KMS-11 (cell line): ENCODE measurements around the gene RNF151.
A peak's percentile ranks its signal among the peaks of the same experiment; 100 is the strongest.
"Not testable (repeated sequence)": the region's sequence is repeated elsewhere in the genome, so short reads cannot be mapped to it uniquely, and the experiment has no call there.

Experiments
- H2AFZ ChIP-seq: fragments of 200-600 bp; sonication (generic); 2 replicates; pipeline ENCODE4 v1.6.1; 2016; ENCODE audit warnings: antibody characterized with exemption, mixed run types, low read depth
- H3K27ac ChIP-seq: fragments of 200-600 bp; sonication (generic); 2 replicates; pipeline ENCODE4 v1.6.1; 2016; ENCODE audit warnings: mild to moderate bottlenecking, mixed run types
- H3K27me3 ChIP-seq: fragments of 200-600 bp; sonication (generic); 2 replicates; pipeline ENCODE4 v1.6.1; 2017; ENCODE audit warnings: mild to moderate bottlenecking, low read depth, mixed run types, moderate library complexity; ENCODE audit not compliant: insufficient read depth
- H3K36me3 ChIP-seq: fragments of 200-600 bp; sonication (generic); 2 replicates; pipeline ENCODE4 v1.6.1; 2017; ENCODE audit warnings: mild to moderate bottlenecking, mixed run types; ENCODE audit not compliant: insufficient read depth
- H3K4me1 ChIP-seq: fragments of 200-600 bp; sonication (generic); 2 replicates; pipeline ENCODE4 v1.6.1; 2016; ENCODE audit warnings: mild to moderate bottlenecking, low read depth, mixed run types; ENCODE audit not compliant: poor library complexity, severe bottlenecking
- H3K4me2 ChIP-seq: fragments of 200-600 bp; sonication (generic); 2 replicates; pipeline ENCODE4 v1.7.0; 2016; ENCODE audit warnings: mild to moderate bottlenecking, mixed run types
- H3K4me3 ChIP-seq: fragments of 200-600 bp; sonication (generic); IDR thresholded peaks from 2 replicates; pipeline ENCODE4 v1.6.1; 2017; ENCODE audit warnings: low read depth, low read length, mixed read lengths; ENCODE audit not compliant: insufficient read depth
- H3K79me2 ChIP-seq: fragments of 200-600 bp; sonication (generic); 2 replicates; pipeline ENCODE4 v1.6.1; 2016; ENCODE audit warnings: low read depth, mixed run types; ENCODE audit not compliant: insufficient read depth
- H3K9ac ChIP-seq: fragments of 200-600 bp; sonication (generic); 2 replicates; pipeline ENCODE4 v1.6.1; 2016; ENCODE audit warnings: mild to moderate bottlenecking, mixed run types
- H4K20me1 ChIP-seq: fragments of 200-600 bp; sonication (generic); 2 replicates; pipeline ENCODE4 v1.6.1; 2016; ENCODE audit warnings: mild to moderate bottlenecking, mixed run types; ENCODE audit not compliant: insufficient read depth
- CTCF ChIP-seq: fragments of 200-600 bp; sonication (generic); conservative IDR thresholded peaks from 2 replicates; pipeline ENCODE4 v1.6.1; 2017; ENCODE audit warnings: low read depth, mild to moderate bottlenecking, antibody characterized with exemption, low read length, moderate library complexity, mixed read lengths

Gene RNF151

DNA sequence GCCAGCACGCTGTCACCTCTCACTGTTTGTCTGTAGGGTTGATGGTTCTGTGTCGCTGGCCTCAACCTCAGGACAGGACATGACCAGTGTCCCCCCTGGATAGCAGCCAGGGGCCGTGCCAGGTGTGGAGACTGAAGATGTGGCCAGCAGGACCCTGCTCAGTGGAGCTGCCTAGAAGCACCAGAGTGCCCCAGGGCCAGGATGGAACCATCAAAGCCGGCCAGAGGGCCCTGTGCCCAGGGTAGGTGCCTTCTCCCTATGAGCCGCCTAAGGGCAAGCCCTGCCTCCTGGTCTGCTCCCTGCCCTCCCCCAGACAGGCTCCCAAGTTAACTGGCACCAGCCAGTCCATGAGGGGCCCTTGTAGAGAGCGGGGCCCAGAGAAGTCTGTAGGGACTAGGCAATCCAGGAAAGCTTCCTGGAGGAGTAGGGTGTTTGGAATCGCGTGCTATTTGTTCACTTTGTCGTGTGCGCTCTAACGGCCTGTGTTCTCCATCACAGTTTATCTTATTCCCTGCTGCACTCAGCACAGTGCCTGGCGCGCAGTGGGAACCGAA, 7.9 kb upstream of the RNF151 start:
- peaks cover 22% of the 10 kb centered on the region for H3K79me2 ChIP-seq
- H3K27ac ChIP-seq = no peak overlapping the region
- H3K36me3 ChIP-seq = no peaks in the 10 kb centered on the region; the same call in 1 of the 2 replicates
- H3K27me3 ChIP-seq = peaks cover 19% of the 10 kb centered on the region; the same call in 1 of the 2 replicates
- TF ChIP-seq CTCF = no peak
- H3K4me2 ChIP-seq = peak overlapping the region; percentile 88
- no peak overlapping the region; the same call in 1 of the 2 replicates for H3K9ac ChIP-seq
- H3K4me1 ChIP-seq = peaks cover 15% of the 10 kb centered on the region
- no peaks in the 10 kb centered on the region for H4K20me1 ChIP-seq
- no peak overlapping the region for H3K4me3 ChIP-seq
- peak overlapping the region; percentile 88 for H2AFZ ChIP-seq

GRCh38 chr16:1959269-1960039, 7.2 kb upstream of the RNF151 start, which contains the start of gene NDUFB10:
Gene NDUFB10, plus strand, starts transcription at chr16:1959538. Its CDS starts 87 bp downstream, at chr16:1959625.
- Histone ChIP-seq H4K20me1 (no peaks in the 10 kb centered on the region), H3K9ac (peak within 1 kb of the TSS; percentile 87), H3K79me2 (peaks cover 22% of the 10 kb centered on the region), H3K4me2 (peak within 1 kb of the TSS; percentile 88), H3K27me3 (peaks cover 17% of the 10 kb centered on the region; the same call in 1 of the 2 replicates), H3K27ac (0 out of 2 replicates have a peak within 1 kb of the TSS, but pooled peaks have one; percentile 20), H3K4me1 (peaks cover 15% of the 10 kb centered on the region), H3K36me3 (no peaks in the 10 kb centered on the region; the same call in 1 of the 2 replicates), H2AFZ (peak within 1 kb of the TSS; percentile 88), H3K4me3 (no peak within 1 kb of the TSS)
- TF ChIP-seq CTCF = peak; percentile 73

- Histone ChIP-seq H3K27ac (no peak overlapping the region), H4K20me1 (no peaks in the 10 kb centered on the region), H2AFZ (no peak overlapping the region), H3K9ac (no peak overlapping the region; the same call in 1 of the 2 replicates), H3K4me1 (peaks cover 19% of the 10 kb centered on the region), H3K27me3 (peaks cover 6% of the 10 kb centered on the region; the same call in 1 of the 2 replicates), H3K4me3 (no peak overlapping the region), H3K4me2 (peak overlapping the region; percentile 88), H3K79me2 (peaks cover 22% of the 10 kb centered on the region), H3K36me3 (no peaks in the 10 kb centered on the region; the same call in 1 of the 2 replicates)
- no peak for TF ChIP-seq CTCF
These were observed 5.7 kb upstream of the RNF151 start for GRCh38 chr16:1960665-1961630.

GRCh38 chr16:1961651-1962067, 5.0 kb upstream of the RNF151 start:
- Histone ChIP-seq H3K79me2 (peaks cover 22% of the 10 kb centered on the region), H3K36me3 (no peaks in the 10 kb centered on the region; the same call in 1 of the 2 replicates), H3K4me3 (no peak overlapping the region), H2AFZ (no peak overlapping the region), H4K20me1 (no peaks in the 10 kb centered on the region), H3K9ac (no peak overlapping the region), H3K4me1 (peaks cover 19% of the 10 kb centered on the region), H3K27me3 (no peaks in the 10 kb centered on the region; the same call in 1 of the 2 replicates), H3K4me2 (no peak overlapping the region), H3K27ac (no peak overlapping the region)
- TF ChIP-seq CTCF = no peak

- not testable (repeated sequence) for H3K4me2 ChIP-seq, H3K4me3 ChIP-seq, H2AFZ ChIP-seq, H4K20me1 ChIP-seq, H3K27ac ChIP-seq, H3K27me3 ChIP-seq, H3K36me3 ChIP-seq, H3K9ac ChIP-seq
- Histone ChIP-seq H3K79me2 (peaks cover 22% of the 10 kb centered on the region), H3K4me1 (peaks cover 19% of the 10 kb centered on the region)
These were observed 4.2 kb upstream of the RNF151 start for GRCh38 chr16:1962161-1963153.
